H1 (cell line): ENCODE measurements around the gene NBL1.
"Not testable (repeated sequence)": the region's sequence is repeated elsewhere in the genome, so short reads cannot be mapped to it uniquely, and the experiment has no call there.

Experiments used
- EP300 ChIP-seq, 2 experiments: IDR thresholded peaks; 1 replicate in 1 of 2; 2 replicates in 1 of 2; pipeline ENCODE4 v1.6.1; 2011 to 2012; ENCODE audit warnings: low read depth in 2 of 2, low read length in 2 of 2, mild to moderate bottlenecking in 2 of 2, borderline replicate concordance in 1 of 2, inconsistent platforms in 1 of 2, moderate library complexity in 1 of 2
- EZH2 ChIP-seq: fragments of 200-600 bp; sonication (generic); IDR thresholded peaks from 2 replicates; pipeline ENCODE4 v1.7.1; 2012; ENCODE audit warnings: low read depth, mild to moderate bottlenecking, moderate library complexity, low read length, inconsistent platforms; ENCODE audit not compliant: severe bottlenecking
- FOSL1 ChIP-seq: IDR thresholded peaks from 2 replicates; pipeline ENCODE4 v1.6.1; 2011; ENCODE audit warnings: mild to moderate bottlenecking, low read depth, low read length, moderate library complexity; ENCODE audit not compliant: insufficient read depth
- KDM1A ChIP-seq: fragments of 200-600, 300-600 bp; sonication (generic); IDR thresholded peaks from 2 replicates; pipeline ENCODE4 v1.7.1; 2016; ENCODE audit warnings: mild to moderate bottlenecking, low read length, borderline replicate concordance
- MAFK ChIP-seq: IDR thresholded peaks from 2 replicates; pipeline ENCODE4 v1.6.1; 2012; ENCODE audit warnings: low read depth, mild to moderate bottlenecking, improper control_type of control experiment, low read length
- POLR2A ChIP-seq, 2 experiments: IDR thresholded peaks; 1 replicate in 1 of 2; 2 replicates in 1 of 2; pipeline ENCODE4 v1.6.1; 2011; ENCODE audit warnings: low read depth in 2 of 2, low read length in 2 of 2, mild to moderate bottlenecking in 2 of 2; ENCODE audit errors: control extremely low read depth in 1 of 2
- RBBP5 ChIP-seq: IDR thresholded peaks from 2 replicates; pipeline ENCODE4 v1.7.1; 2012; ENCODE audit warnings: low read depth, mild to moderate bottlenecking, inconsistent platforms, low read length, moderate library complexity, borderline replicate concordance
- SIX5 ChIP-seq: IDR thresholded peaks from 2 replicates; pipeline ENCODE4 v1.6.1; 2011; ENCODE audit warnings: mild to moderate bottlenecking, low read depth, low read length
- SP2 ChIP-seq: IDR thresholded peaks from 2 replicates; pipeline ENCODE4 v1.6.1; 2012; ENCODE audit warnings: mild to moderate bottlenecking, low read length, inconsistent platforms
- TAF1 ChIP-seq: IDR thresholded peaks from 2 replicates; pipeline ENCODE4 v1.6.1; 2011; ENCODE audit warnings: mild to moderate bottlenecking, low read depth, low read length
- TF ChIP-seq, protein P1 (sequence below): IDR thresholded peaks from 2 replicates; pipeline ENCODE4 v1.6.1; 2012; ENCODE audit warnings: inconsistent platforms

DNA sequence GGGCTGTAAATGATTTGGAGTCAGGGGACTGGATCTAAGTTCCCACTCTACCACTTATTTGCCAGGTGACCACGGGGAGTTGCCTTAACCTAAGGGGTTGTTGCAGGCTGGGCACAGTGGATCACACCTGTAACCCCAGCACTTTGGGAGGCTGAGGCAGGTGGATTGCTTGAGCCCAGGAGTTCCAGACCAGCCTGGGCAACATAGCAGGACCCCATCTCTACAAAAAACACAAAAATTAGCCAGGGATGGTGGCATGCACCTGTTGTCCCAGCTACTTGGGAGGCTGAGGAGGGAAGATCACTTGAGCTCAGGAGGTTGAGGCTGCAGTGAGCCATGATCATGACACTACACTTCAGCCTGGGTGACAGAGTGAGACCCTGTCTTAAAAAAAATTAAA lies 13.9 kb upstream of the NBL1 start:
- TF ChIP-seq RBBP5; SIX5; POLR2A (IDR thresholded peaks at IDR 0.05; ENCODE audit: control extremely low read depth in 1 of 2, low read depth in 2 of 2, low read length in 2 of 2); EZH2; KDM1A; FOSL1; MAFK; SP2; EP300 (IDR thresholded peaks at IDR 0.05; ENCODE audit: borderline replicate concordance in 1 of 2, low read depth in 2 of 2, low read length in 2 of 2); TAF1: not testable (repeated sequence)
- TF ChIP-seq, protein P1, sequence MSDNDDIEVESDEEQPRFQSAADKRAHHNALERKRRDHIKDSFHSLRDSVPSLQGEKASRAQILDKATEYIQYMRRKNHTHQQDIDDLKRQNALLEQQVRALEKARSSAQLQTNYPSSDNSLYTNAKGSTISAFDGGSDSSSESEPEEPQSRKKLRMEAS: not testable (repeated sequence)
